ENCODE data around the gene PSENEN. TPM values are rescaled to one million over a fixed set of nuclear protein-coding genes. Genes with fewer than 3 reads are reported as not detected.

Gene PSENEN
- total and polyA plus RNA-seq, 2 donors from 2014 or later: 84.0 to 185 TPM

- Histone ChIP-seq H3K4me3 (ENCODE audit: low read length in 3 of 3) (peak overlapping the region in 2 of 3 donors; percentile 94 to 99), H3K36me3 (ENCODE audit: control insufficient read depth in 2 of 3, insufficient read depth in 3 of 3, low read length in 3 of 3) (no peaks in the 10 kb centered on the region), H3K4me1 (ENCODE audit: control insufficient read depth in 2 of 3, insufficient read depth in 2 of 3, low read depth in 1 of 3, low read length in 3 of 3) (peaks cover 2 to 18% (median 9%) of the 10 kb centered on the region in 3 donors), H3K27me3 (ENCODE audit: control insufficient read depth, insufficient read depth, low read length) (no peaks in the 10 kb centered on the region), H3K9me3 (ENCODE audit: control insufficient read depth in 2 of 3, insufficient read depth in 1 of 3, low read length in 3 of 3) (no peaks in the 10 kb centered on the region), H3K9ac (ENCODE audit: low read length in 3 of 3) (no peak overlapping the region), H3K27ac (ENCODE audit: low read depth in 2 of 2, low read length in 2 of 2) (no peak overlapping the region)
- DNase-seq (no peak), FAIRE-seq (no peak)
- TF ChIP-seq CTCF (IDR thresholded peaks at IDR 0.05; ENCODE audit: borderline replicate concordance, extremely low read depth, insufficient read depth): no peak
- intact Hi-C loops (cut with DNase I): no loop called here
These were observed 1.1 kb downstream of the PSENEN start for GRCh38 chr19:35746531-35746930.

GRCh38 chr19:35748106-35749020 lies 2.9 kb downstream of the PSENEN start, which contains the start of gene LIN37:
Gene LIN37, plus strand, starts transcription at chr19:35748576. Its CDS starts 149 bp downstream, at chr19:35748725.
- peak; percentile 96 for FAIRE-seq
- Histone ChIP-seq H3K27ac (ENCODE audit: low read depth in 2 of 2, low read length in 2 of 2) (peak within 1 kb of the TSS; percentile 63 to 71), H3K4me1 (ENCODE audit: control insufficient read depth in 2 of 3, insufficient read depth in 2 of 3, low read depth in 1 of 3, low read length in 3 of 3) (peaks cover 2 to 18% (median 9%) of the 10 kb centered on the region in 3 donors), H3K4me3 (ENCODE audit: low read length in 3 of 3) (peak within 1 kb of the TSS; percentile 91 to 100 (median 92)), H3K36me3 (ENCODE audit: control insufficient read depth in 2 of 3, insufficient read depth in 3 of 3, low read length in 3 of 3) (peaks cover 0 to 10% (median 6%) of the 10 kb centered on the region in 3 donors), H3K9ac (ENCODE audit: low read length in 3 of 3) (peak within 1 kb of the TSS; percentile 60 to 97 (median 85)), H3K27me3 (ENCODE audit: control insufficient read depth, insufficient read depth, low read length) (no peaks in the 10 kb centered on the region), H3K9me3 (ENCODE audit: control insufficient read depth in 2 of 3, insufficient read depth in 1 of 3, low read length in 3 of 3) (no peaks in the 10 kb centered on the region)
- peak; percentile 27 for TF ChIP-seq CTCF (IDR thresholded peaks at IDR 0.05; ENCODE audit: borderline replicate concordance, extremely low read depth, insufficient read depth)
- peak; percentile 99 to 100 (median 99) for DNase-seq
- intact Hi-C loops (cut with DNase I): no loop called here

GRCh38 chr19:35750167-35750566 lies 4.7 kb downstream of the PSENEN start:
- no peak overlapping the region for H3K27ac ChIP-seq (ENCODE audit: low read depth in 2 of 2, low read length in 2 of 2)

More at GRCh38 chr19:35750167-35750566, 4.7 kb downstream of the PSENEN start:
- no peak for FAIRE-seq
- Histone ChIP-seq H3K4me1 (ENCODE audit: control insufficient read depth in 2 of 3, insufficient read depth in 2 of 3, low read depth in 1 of 3, low read length in 3 of 3) (peaks cover 2 to 13% (median 9%) of the 10 kb centered on the region in 3 donors), H3K27me3 (ENCODE audit: control insufficient read depth, insufficient read depth, low read length) (no peaks in the 10 kb centered on the region), H3K36me3 (ENCODE audit: control insufficient read depth in 2 of 3, insufficient read depth in 3 of 3, low read length in 3 of 3) (peaks cover 0 to 22% (median 10%) of the 10 kb centered on the region in 3 donors), H3K4me3 (ENCODE audit: low read length in 3 of 3) (no peak overlapping the region), H3K9ac (ENCODE audit: low read length in 3 of 3) (no peak overlapping the region), H3K9me3 (ENCODE audit: control insufficient read depth in 2 of 3, insufficient read depth in 1 of 3, low read length in 3 of 3) (no peaks in the 10 kb centered on the region)
- intact Hi-C loops (cut with DNase I): no loop called here
- no peak for DNase-seq
- no peak for TF ChIP-seq CTCF (IDR thresholded peaks at IDR 0.05; ENCODE audit: borderline replicate concordance, extremely low read depth, insufficient read depth)
